Regular cardiac myocyte (primary cell): Measurements from ENCODE around the gene OR51B2. TPM values are rescaled to one million over a fixed set of nuclear protein-coding genes. Genes with fewer than 3 reads are reported as not detected.

Experiments used
- total RNA-seq: library from RNA; depleted of rRNA; stranded (reverse); fragments of >200 nt; gene quantifications from 2 replicates; pipeline ENCODE4 v1.2.3, GENCODE V29; 2014

The OR51B2 gene
- 0.28 TPM in 1 of 2 replicates, not detected in the other for total RNA-seq

GRCh38 chr11:5324197-5324596 is at the start of gene OR51B2:
Gene OR51B2 (minus strand): TSS chr11:5324297. CDS start chr11:5324297, 0 bp downstream.

GRCh38 chr11:5351208-5351607 is 27.1 kb upstream of the OR51B2 start, which contains the start of gene OR51B6:
Gene OR51B6 (plus strand): TSS chr11:5351508. CDS start chr11:5351508, 0 bp downstream.

GRCh38 chr11:5343474-5344335 is 19.6 kb upstream of the OR51B2 start, which contains the start of gene OR51B5:
Gene OR51B5 (minus strand): TSS chr11:5343524. CDS start chr11:5343524, 0 bp downstream.

DNA sequence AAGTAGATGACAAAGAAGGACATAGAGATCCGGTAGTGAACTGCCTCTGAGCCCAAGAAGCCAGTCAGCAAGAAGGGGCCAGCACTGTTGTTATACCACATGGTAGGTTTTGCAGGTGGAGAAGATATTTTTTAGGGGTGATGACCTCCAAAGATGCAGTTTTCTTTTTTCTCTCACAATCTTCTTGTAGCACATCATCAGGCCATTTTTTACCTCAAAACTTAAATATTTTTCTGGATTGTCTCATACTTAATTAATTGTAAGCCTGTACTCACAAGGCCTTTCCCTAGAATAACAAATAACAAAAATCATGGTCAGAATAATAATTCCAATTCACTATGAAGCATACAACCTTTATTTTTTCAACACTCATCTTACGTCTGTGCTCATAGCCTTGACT is 22.3 kb downstream of the OR51B2 start, which contains the start of gene OR51B4:
Gene OR51B4 (minus strand): TSS at position 101 of the 400 bp plus-strand sequence. CDS start 0 bp downstream, at position 101.

Other genes starting within 250 kb of the OR51B2 start
- not detected in 2 replicates for gene OR52A5, start 185.9 kb downstream of the OR51B2 start, total RNA-seq
- gene OR52A1, start 169.5 kb downstream of the OR51B2 start, total RNA-seq = not detected in 2 replicates
- not detected in 2 replicates for gene OR51V1, start 123.6 kb downstream of the OR51B2 start, total RNA-seq
- gene HBB, start 97.2 kb downstream of the OR51B2 start, total RNA-seq = not detected in 2 replicates
- gene HBD, start 89.8 kb downstream of the OR51B2 start, total RNA-seq = 0.19 TPM in 1 of 2 replicates, not detected in the other
- gene HBG1, start 74.4 kb downstream of the OR51B2 start, total RNA-seq = not detected in 2 replicates
- not detected in 2 replicates for gene HBG2, start 69.5 kb downstream of the OR51B2 start, total RNA-seq
- gene HBE1, start 54.4 kb downstream of the OR51B2 start, total RNA-seq = not detected in 2 replicates
- gene OR51B4, start 22.4 kb downstream of the OR51B2 start, total RNA-seq = not detected in 2 replicates
- gene OR51B5, start 19.2 kb upstream of the OR51B2 start, total RNA-seq = 0.28 TPM in 1 of 2 replicates, not detected in the other
- gene OR51B6, start 27.2 kb upstream of the OR51B2 start, total RNA-seq = not detected in 2 replicates
- gene OR51M1, start 59.5 kb upstream of the OR51B2 start, total RNA-seq = not detected in 2 replicates
- gene OR51Q1, start 97.8 kb upstream of the OR51B2 start, total RNA-seq = not detected in 2 replicates
- 0.28 TPM in 1 of 2 replicates, not detected in the other for gene OR51I1, start 117.2 kb upstream of the OR51B2 start, total RNA-seq
- gene OR51I2, start 125.0 kb upstream of the OR51B2 start, total RNA-seq = not detected in 2 replicates
- gene OR52D1, start 164.4 kb upstream of the OR51B2 start, total RNA-seq = not detected in 2 replicates
- gene UBQLN3, start 185.7 kb upstream of the OR51B2 start, total RNA-seq = not detected in 2 replicates
- under 0.01 TPM in 1 of 2 replicates, not detected in the other for gene UBQLNL, start 192.4 kb upstream of the OR51B2 start, total RNA-seq
- gene OR52H1, start 224.2 kb upstream of the OR51B2 start, total RNA-seq = 0.19 and 0.56 TPM in 2 replicates